GM23338 (cell line): ENCODE measurements around the gene DENND4A. TPM values are rescaled to one million over a fixed set of nuclear protein-coding genes. Genes with fewer than 3 reads are reported as not detected.

Source experiments
- ATAC-seq: fragments of 200-7000 bp; cut with Tn5 transposase; 3 replicates; pipeline ENCODE4 v1.9.1; 2020
- DNase-seq: peaks from one replicate; pipeline ENCODE4 v3.0.0-alpha.2; 2015; ENCODE audit warnings: low spot score
- H2AFZ ChIP-seq: fragments of 200-600 bp; sonication (generic); 2 replicates; pipeline ENCODE4 v1.8.0; 2016; ENCODE audit warnings: antibody characterized with exemption, mild to moderate bottlenecking, moderate library complexity
- H3F3A ChIP-seq: fragments of 200-600 bp; sonication (generic); replicated peaks from 2 replicates; pipeline ENCODE4 v1.8.0; 2017; ENCODE audit warnings: antibody characterized with exemption, mixed run types, low read depth
- H3K27ac ChIP-seq: fragments of 200-600 bp; sonication (generic); 2 replicates; pipeline ENCODE4 v1.6.1; 2016; ENCODE audit warnings: low read depth
- H3K27me3 ChIP-seq: fragments of 200-600 bp; sonication (generic); 2 replicates; pipeline ENCODE4 v1.8.0; 2016; ENCODE audit warnings: mild to moderate bottlenecking, mixed run types, moderate library complexity; ENCODE audit not compliant: insufficient read depth
- H3K36me3 ChIP-seq: fragments of 200-600 bp; sonication (generic); 2 replicates; pipeline ENCODE4 v1.8.0; 2016; ENCODE audit warnings: mild to moderate bottlenecking; ENCODE audit not compliant: insufficient read depth
- H3K4me1 ChIP-seq: fragments of 200-600 bp; sonication (generic); 2 replicates; pipeline ENCODE4 v1.8.0; 2016; ENCODE audit warnings: mild to moderate bottlenecking, moderate library complexity; ENCODE audit not compliant: insufficient read depth
- H3K4me2 ChIP-seq: fragments of 200-600 bp; sonication (generic); 2 replicates; pipeline ENCODE4 v1.7.1; 2017; ENCODE audit warnings: mixed run types
- H3K4me3 ChIP-seq: fragments of 200-600 bp; sonication (generic); 2 replicates; pipeline ENCODE4 v1.6.1; 2016; ENCODE audit warnings: mixed run types
- H3K79me2 ChIP-seq: fragments of 200-600 bp; sonication (generic); replicated peaks from 2 replicates; pipeline ENCODE4 v1.8.0; 2017; ENCODE audit warnings: mild to moderate bottlenecking; ENCODE audit not compliant: insufficient read depth
- H3K9me2 ChIP-seq: fragments of 200-600 bp; sonication (generic); 2 replicates; pipeline ENCODE4 v1.8.0; 2017; ENCODE audit not compliant: insufficient read depth
- H4K20me1 ChIP-seq: fragments of 200-600 bp; sonication (generic); replicated peaks from 2 replicates; pipeline ENCODE4 v1.8.0; 2017; ENCODE audit warnings: mild to moderate bottlenecking; ENCODE audit not compliant: insufficient read depth
- H3K27ac Mint-ChIP-seq: 2 replicates; pipeline ENCODE4 v1.8.0; 2020; ENCODE audit warnings: inconsistent platforms, mild to moderate bottlenecking, moderate library complexity, mixed read lengths
- H3K27me3 Mint-ChIP-seq: 3 replicates; pipeline ENCODE4 v1.8.0; 2022; ENCODE audit warnings: low read depth, mild to moderate bottlenecking, moderate library complexity, mixed read lengths, inconsistent platforms; ENCODE audit not compliant: insufficient read depth, poor library complexity
- H3K36me3 Mint-ChIP-seq: 3 replicates; pipeline ENCODE4 v1.8.0; 2021; ENCODE audit warnings: low read depth, mild to moderate bottlenecking, inconsistent platforms, moderate library complexity, mixed read lengths
- H3K4me1 Mint-ChIP-seq: 3 replicates; pipeline ENCODE4 v1.8.0; 2020; ENCODE audit warnings: mild to moderate bottlenecking, inconsistent platforms, mixed read lengths
- H3K4me3 Mint-ChIP-seq: 3 replicates; pipeline ENCODE4 v1.8.0; 2021; ENCODE audit warnings: moderate library complexity, mild to moderate bottlenecking, inconsistent platforms, mixed read lengths
- H3K9me3 Mint-ChIP-seq: 3 replicates; pipeline ENCODE4 v1.8.0; 2020; ENCODE audit warnings: moderate library complexity, mild to moderate bottlenecking, inconsistent platforms, mixed read lengths
- CTCF ChIP-seq, 2 experiments: fragments of 200-600 bp in 1 of 2; sonication (generic) in 1 of 2; conservative IDR thresholded peaks; 2 replicates each; pipeline versions ENCODE4 v1.5.1 to v1.6.1; 2016 to 2017; ENCODE audit warnings: antibody characterized with exemption in 2 of 2, low read depth in 2 of 2, mild to moderate bottlenecking in 2 of 2, moderate library complexity in 1 of 2
- EZH2 ChIP-seq: fragments of 200-600 bp; sonication (generic); IDR thresholded peaks from one replicate; pipeline ENCODE4 v1.8.0; 2017; ENCODE audit warnings: antibody characterized with exemption, mild to moderate bottlenecking, low read depth; ENCODE audit not compliant: unreplicated experiment
- EZH2phosphoT487 ChIP-seq: fragments of 200-600 bp; sonication (generic); IDR thresholded peaks from one replicate; pipeline ENCODE4 v1.8.1; 2018; ENCODE audit warnings: antibody characterized with exemption; ENCODE audit not compliant: unreplicated experiment
- NANOG ChIP-seq: IDR thresholded peaks from 2 replicates; pipeline ENCODE4 v1.6.1; 2016; ENCODE audit warnings: antibody characterized with exemption, borderline replicate concordance
- POLR2AphosphoS5 ChIP-seq: IDR thresholded peaks from 2 replicates; pipeline ENCODE4 v1.6.1; 2016; ENCODE audit warnings: antibody characterized with exemption, low read depth
- REST ChIP-seq: IDR thresholded peaks from one replicate; pipeline ENCODE4 v1.6.1; 2018; ENCODE audit warnings: antibody characterized with exemption; ENCODE audit not compliant: unreplicated experiment
- STAT1 ChIP-seq: IDR thresholded peaks from one replicate; pipeline ENCODE4 v1.6.1; 2016; ENCODE audit warnings: antibody characterized with exemption; ENCODE audit not compliant: unreplicated experiment
- ZNF114 ChIP-seq: fragments of 250-450 bp; sonication (Bioruptor Pico); IDR thresholded peaks from 2 replicates; pipeline ENCODE4 v1.5.0; 2020; ENCODE audit warnings: mild to moderate bottlenecking, moderate library complexity
- ZNF331 ChIP-seq: fragments of 250-450 bp; sonication (Bioruptor Pico); IDR thresholded peaks from 2 replicates; pipeline ENCODE4 v1.5.0; 2020; ENCODE audit warnings: low read depth, mild to moderate bottlenecking, moderate library complexity
- ZNF462 ChIP-seq: fragments of 250-450 bp; sonication (Bioruptor Pico); IDR thresholded peaks from 2 replicates; pipeline ENCODE4 v1.5.0; 2020; ENCODE audit warnings: mild to moderate bottlenecking, moderate library complexity
- polyA plus RNA-seq: library from polyadenylated mRNA; unstranded; fragments of >200 nt; fragmentation: Nextera tagmentation; extraction: Ambion mirVana; gene quantifications from 2 replicates; pipeline ENCODE4 v1.2.1, GENCODE V29; 2016
- total RNA-seq: library from RNA; depleted of rRNA; stranded (reverse); fragments of >200 nt; shearing (Covaris generic); gene quantifications from 2 replicates; pipeline ENCODE4 v1.2.3, GENCODE V29; 2014

The DENND4A gene
- total and polyA plus RNA-seq, 2 experiments from 2014 or later, result 3.4 to 9.0 TPM

GRCh38 chr15:65632780-65633375, 159.2 kb downstream of the DENND4A start:
- DNase-seq (no peak), ATAC-seq (no peak)
- H3K9me2 ChIP-seq, result no peaks in the 10 kb centered on the region
- H3K9me3 Mint-ChIP-seq, result no peaks in the 10 kb centered on the region
- TF ChIP-seq EZH2phosphoT487 (no peak), ZNF331 (CRISPR knock-in tag) (no peak), REST (no peak), ZNF462 (no peak), ZNF114 (CRISPR knock-in tag) (no peak), STAT1 (no peak), CTCF (conservative IDR thresholded peaks at IDR 0.05; ENCODE audit: low read depth in 2 of 2) (no peak), EZH2 (no peak), POLR2AphosphoS5 (no peak), NANOG (no peak)
- H3K27ac Mint-ChIP-seq, result no peak overlapping the region
- no peak overlapping the region for H3K4me3 Mint-ChIP-seq
- no peak overlapping the region for H3K27ac ChIP-seq
- no peaks in the 10 kb centered on the region for H3K4me1 ChIP-seq
- H2AFZ ChIP-seq, result no peak overlapping the region
- no peaks in the 10 kb centered on the region; the same call in 1 of the 2 replicates for H4K20me1 ChIP-seq
- peaks cover 13% of the 10 kb centered on the region; the same call in 2 of the 3 replicates for H3K4me1 Mint-ChIP-seq
- H3K36me3 Mint-ChIP-seq, result no peaks in the 10 kb centered on the region
- H3K27me3 Mint-ChIP-seq, result peaks cover 2% of the 10 kb centered on the region
- H3K4me3 ChIP-seq, result no peak overlapping the region
- H3K27me3 ChIP-seq, result no peaks in the 10 kb centered on the region
- no peaks in the 10 kb centered on the region for H3K79me2 ChIP-seq
- H3K36me3 ChIP-seq, result no peaks in the 10 kb centered on the region
- H3K4me2 ChIP-seq, result no peak overlapping the region
- H3F3A ChIP-seq, result no peaks in the 10 kb centered on the region
